ENCODE results near the gene MYRIP.

DNA sequence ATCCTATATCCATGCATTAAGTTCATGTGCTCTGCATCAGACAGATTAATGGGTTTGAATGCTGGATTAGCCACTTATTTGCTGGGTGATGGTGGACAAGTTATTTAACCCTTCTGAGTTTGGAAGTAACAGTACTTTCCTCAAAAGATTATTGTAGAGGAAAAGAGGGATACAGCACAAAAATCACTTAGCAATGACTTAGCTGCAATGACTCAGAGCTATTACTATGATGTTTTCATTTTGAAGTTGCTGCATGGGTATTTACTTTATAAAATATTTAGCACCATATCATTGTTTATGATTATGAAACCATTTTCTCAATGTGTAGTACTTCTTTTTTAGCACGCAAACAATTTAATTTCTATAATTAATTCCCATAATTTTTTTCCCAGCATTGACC is 248.4 kb downstream of the MYRIP start:
- TF ChIP-seq, protein P1, sequence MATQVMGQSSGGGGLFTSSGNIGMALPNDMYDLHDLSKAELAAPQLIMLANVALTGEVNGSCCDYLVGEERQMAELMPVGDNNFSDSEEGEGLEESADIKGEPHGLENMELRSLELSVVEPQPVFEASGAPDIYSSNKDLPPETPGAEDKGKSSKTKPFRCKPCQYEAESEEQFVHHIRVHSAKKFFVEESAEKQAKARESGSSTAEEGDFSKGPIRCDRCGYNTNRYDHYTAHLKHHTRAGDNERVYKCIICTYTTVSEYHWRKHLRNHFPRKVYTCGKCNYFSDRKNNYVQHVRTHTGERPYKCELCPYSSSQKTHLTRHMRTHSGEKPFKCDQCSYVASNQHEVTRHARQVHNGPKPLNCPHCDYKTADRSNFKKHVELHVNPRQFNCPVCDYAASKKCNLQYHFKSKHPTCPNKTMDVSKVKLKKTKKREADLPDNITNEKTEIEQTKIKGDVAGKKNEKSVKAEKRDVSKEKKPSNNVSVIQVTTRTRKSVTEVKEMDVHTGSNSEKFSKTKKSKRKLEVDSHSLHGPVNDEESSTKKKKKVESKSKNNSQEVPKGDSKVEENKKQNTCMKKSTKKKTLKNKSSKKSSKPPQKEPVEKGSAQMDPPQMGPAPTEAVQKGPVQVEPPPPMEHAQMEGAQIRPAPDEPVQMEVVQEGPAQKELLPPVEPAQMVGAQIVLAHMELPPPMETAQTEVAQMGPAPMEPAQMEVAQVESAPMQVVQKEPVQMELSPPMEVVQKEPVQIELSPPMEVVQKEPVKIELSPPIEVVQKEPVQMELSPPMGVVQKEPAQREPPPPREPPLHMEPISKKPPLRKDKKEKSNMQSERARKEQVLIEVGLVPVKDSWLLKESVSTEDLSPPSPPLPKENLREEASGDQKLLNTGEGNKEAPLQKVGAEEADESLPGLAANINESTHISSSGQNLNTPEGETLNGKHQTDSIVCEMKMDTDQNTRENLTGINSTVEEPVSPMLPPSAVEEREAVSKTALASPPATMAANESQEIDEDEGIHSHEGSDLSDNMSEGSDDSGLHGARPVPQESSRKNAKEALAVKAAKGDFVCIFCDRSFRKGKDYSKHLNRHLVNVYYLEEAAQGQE (IDR thresholded peaks at IDR 0.05; ENCODE audit: insufficient read depth in 1 of 2, low read depth in 2 of 2, low read length in 2 of 2) = no peak
- no peak for TF ChIP-seq TAF1 (IDR thresholded peaks at IDR 0.05; ENCODE audit: borderline replicate concordance, insufficient read depth, low read length)
- TF ChIP-seq SIN3A (IDR thresholded peaks at IDR 0.05; ENCODE audit: borderline replicate concordance, insufficient read depth, low read length) = no peak
- TF ChIP-seq POLR2AphosphoS5 (IDR thresholded peaks at IDR 0.05; ENCODE audit: low read depth, low read length) = no peak
- no peak for TF ChIP-seq FOXP2 (optimal IDR thresholded peaks at IDR 0.05; ENCODE audit: borderline replicate concordance, extremely low read depth, extremely low read length, insufficient read depth)

Data from PFSK-1 (cell line).